GM21360 (cell line): ENCODE results near the gene SCN5A.

Experiments used
- ATAC-seq: cut with Tn5 transposase; IDR thresholded peaks from one replicate; pipeline ENCODE4 v1.9.1; 2021; ENCODE audit warnings: mild to moderate bottlenecking, moderate library complexity; ENCODE audit not compliant: unreplicated experiment

The SCN5A gene

DNA sequence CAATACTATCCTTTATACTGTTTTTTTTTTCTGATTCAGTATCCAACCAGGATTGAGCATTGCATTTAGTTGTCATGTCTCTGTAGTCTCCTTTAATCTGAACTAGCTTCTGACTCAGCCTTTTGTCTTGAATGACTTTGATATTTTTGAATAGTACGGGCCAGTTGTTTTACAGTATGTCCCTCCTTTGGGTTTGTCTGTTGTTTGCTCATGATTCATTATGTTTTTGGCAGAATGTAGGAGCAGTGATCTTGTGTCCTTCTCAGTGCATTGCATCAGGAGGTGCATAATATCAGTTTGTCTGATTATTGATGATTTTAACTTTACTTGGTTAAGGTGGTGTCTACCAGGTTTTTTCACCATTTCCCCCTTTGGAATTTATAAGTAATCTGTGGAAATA lies 132.8 kb downstream of the SCN5A start:
- no peak for ATAC-seq

DNA sequence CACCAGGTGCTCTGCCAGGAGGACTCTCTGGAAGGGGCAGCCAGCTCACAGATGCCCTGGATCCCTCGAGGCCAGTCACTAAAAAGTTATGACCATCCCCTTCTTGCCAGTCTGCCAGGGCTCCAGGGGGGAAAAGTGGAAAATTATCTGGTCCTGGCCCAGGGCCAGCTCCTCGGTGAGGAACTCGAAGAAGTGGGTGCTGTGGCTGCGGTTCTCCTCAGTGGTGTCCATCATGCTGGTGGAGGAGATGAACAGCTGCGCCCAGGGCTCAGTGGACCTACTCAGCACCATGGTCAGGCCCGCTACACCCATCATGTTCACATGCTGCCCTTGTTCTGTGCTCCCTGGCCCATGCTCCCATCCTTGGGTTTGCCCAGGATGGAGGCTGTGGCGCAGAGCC lies 134.1 kb downstream of the SCN5A start:
- ATAC-seq: no peak

DNA sequence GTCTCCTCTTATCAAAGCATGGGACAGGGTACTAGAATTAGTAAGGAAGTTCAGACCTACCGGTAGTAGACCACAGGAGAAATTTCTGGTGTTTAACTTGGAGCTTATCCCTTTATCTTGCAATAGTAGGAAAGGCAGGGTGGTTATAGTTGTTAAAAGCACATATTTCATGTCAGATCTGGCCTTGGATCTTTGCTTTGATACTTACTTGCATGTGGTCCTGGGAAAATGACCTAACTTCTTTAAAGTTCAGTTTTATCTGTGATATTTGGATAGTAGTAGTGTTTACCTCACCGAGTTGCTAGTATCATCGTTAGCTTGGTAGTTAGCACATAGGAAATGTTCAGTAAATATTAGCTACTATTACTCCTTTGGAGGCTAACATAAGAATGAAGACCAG lies 137.9 kb downstream of the SCN5A start:
- ATAC-seq: no peak

DNA sequence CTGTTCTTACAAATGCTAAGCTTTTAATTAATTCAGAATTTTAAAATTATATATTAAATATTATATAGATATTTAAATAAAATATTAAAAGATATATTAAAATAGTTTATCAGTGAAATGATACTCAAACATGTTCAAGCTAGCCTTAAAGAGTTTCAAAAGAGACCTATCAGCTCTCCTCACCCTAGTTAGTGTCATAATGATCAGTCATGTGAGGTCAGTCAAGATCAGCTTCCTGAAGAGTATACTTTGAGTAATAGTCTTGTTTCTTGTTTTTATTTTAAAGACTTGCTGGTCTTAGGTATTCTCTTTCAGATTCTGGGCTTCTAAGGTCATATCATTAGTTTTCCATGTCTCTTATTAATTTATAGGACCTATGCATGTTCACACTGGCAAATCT lies 138.9 kb downstream of the SCN5A start:
- ATAC-seq: no peak

DNA sequence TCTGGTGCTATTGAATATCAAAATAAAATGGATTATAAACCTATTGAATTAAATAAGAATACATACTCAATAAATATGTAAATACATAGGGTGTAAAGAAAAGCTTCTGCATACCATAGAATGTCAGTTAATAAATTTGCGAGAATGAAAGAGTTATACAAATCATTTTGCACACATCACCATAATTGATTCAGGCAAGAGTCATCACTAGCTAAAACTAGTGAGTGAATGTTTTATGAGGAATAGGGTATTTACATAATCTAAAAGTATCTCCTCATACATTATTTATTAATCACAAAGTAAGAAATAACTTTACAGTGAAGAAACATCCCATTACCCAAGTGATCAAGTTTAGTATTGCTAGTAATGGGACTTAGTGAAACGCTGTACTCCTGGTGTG lies 139.8 kb downstream of the SCN5A start:
- ATAC-seq: no peak

DNA sequence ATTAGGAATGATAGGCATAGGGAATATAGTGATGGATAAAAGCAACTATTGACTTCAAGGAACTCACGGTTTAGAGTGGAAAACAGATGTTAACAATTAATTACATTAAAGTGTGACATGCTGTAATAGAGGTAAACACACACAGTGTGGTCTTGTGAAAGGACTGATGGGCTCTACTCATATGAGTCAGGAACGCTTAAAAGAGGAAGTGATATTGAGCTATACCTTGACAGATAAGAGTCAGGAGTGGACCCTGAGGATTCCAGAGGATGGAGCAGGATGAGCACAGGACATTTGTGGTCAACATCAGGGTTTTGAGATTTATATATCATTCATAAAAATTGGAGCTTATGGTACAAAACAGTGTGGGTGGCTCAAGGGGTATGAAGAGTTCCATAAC lies 142.4 kb downstream of the SCN5A start:
- ATAC-seq: peak; percentile 79

DNA sequence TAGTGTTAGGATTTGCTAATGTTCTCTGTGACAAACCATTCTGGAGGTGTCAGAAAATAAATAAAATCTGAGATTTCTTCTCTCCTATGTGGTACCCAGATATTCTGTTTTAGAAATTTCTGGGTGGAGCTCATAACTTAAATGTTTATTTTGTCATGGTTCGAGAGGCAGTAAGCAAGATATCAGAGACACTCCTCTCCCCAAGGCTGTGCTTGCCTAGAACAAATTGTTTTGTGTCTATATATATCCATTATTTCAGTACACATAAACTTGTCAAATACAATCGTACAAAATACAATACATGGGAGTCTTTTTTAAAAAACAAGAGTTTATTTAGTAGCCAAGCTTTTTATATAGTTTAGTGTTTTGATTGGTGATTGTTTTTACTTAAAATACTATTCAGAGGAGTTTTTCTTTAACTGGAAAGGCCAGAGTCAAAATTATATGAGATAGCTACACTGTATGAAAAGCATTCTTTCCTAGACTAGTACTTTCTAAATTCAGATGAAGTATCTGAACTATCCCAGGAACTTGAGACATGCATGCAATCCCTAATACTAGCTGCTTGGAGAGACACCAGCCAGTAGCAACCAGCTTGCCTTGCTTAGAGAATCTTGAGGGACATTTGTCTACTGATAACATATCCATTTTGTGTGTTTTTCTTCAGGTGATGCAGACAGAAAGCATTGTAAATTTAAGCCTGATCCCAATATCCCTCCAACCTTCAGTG lies 148.6 kb downstream of the SCN5A start:
- ATAC-seq: no peak
